HG03432 (cell line): ENCODE measurements around the gene IPO8.
"Not testable (repeated sequence)": the region's sequence is repeated elsewhere in the genome, so short reads cannot be mapped to it uniquely, and the experiment has no call there.

Experiments
- ATAC-seq: cut with Tn5 transposase; IDR thresholded peaks from one replicate; pipeline ENCODE4 v1.9.1; 2021; ENCODE audit warnings: mild to moderate bottlenecking, moderate library complexity; ENCODE audit not compliant: unreplicated experiment

Gene IPO8

DNA sequence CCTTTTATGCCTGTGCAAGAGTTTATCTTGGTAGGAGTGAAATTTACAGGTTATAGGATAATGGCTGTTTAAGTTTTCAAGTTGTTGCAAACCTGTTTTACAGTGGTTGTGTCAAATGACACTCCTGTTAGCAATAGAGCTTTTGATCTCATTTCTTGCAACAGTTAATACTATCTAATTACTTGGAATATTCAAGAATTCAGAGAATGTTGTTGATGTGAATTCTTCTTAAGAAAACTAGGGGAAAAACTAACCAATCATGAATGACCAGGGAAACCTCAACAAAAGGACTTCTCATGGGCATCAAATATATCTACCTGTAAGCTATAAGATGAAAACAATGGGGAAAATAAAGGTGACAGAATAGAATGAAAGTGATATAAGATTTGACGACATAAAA is 85.0 kb downstream of the IPO8 start:
- ATAC-seq = no peak

GRCh38 chr12:30609819-30610218 is 85.8 kb downstream of the IPO8 start:
- ATAC-seq = not testable (repeated sequence)

DNA sequence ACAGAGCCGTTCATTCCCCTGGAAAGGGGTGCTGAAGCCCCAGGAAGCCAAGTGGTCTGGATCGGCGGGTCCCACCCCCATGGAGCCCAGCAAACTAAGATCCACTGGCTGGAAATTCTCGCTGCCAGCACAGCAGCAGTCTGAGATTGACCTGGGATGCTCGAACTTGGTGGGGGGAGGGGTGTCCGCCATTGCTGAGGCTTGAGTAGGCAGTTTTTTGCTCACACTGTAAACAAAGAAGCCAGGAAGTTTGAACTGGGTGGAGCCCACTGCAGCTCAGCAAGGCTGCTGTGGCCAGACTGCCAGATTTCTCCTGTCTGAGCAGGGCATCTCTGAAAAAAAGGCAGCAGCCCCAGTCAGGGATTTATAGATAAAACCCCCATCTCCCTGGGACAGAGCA is 91.4 kb downstream of the IPO8 start:
- not testable (repeated sequence) for ATAC-seq

DNA sequence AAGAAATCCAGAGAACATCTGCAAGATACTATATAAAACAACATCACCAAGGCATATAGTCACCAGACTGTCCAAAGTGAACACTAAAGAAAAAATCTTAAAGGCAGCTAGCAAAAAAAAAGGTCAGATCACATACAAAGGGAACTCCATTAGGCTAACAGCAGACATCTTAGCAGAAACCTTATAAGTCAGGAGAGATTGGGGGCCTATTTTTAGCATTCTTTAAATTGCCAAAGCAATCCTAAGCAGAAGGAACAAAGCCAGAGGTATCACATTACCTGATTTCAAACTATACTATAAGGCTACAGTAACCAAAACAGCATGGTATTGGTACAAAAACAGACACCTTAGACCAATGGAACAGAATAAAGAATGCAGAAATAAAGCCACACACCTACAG is 92.5 kb downstream of the IPO8 start:
- ATAC-seq = no peak

- ATAC-seq = no peak
These were observed 93.0 kb downstream of the IPO8 start for GRCh38 chr12:30602678-30603077.

GRCh38 chr12:30599608-30600007 is 96.1 kb downstream of the IPO8 start:
- no peak for ATAC-seq

DNA sequence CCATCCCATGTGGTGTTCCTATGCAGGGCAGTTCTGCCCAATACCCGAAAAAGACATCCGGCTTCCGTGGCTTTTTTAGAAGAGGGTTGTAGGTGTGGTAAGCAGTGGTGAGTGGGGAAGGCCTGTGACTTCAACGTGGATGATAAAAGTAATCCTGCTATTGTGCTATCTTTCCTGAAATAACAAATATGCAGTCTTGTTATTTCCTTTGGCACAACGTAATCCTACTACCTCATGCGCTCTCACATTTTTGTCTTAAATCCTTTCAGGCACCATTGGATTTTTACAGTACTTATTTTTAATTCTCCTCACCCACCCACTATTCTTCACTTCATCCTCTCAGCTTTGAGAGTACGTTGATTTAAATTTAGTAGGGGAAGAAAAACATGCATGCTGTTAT is 96.8 kb downstream of the IPO8 start:
- ATAC-seq = no peak

- ATAC-seq = no peak
These were observed 99.9 kb downstream of the IPO8 start for GRCh38 chr12:30595742-30596141.

GRCh38 chr12:30594509-30594908 is 101.2 kb downstream of the IPO8 start:
- no peak for ATAC-seq

DNA sequence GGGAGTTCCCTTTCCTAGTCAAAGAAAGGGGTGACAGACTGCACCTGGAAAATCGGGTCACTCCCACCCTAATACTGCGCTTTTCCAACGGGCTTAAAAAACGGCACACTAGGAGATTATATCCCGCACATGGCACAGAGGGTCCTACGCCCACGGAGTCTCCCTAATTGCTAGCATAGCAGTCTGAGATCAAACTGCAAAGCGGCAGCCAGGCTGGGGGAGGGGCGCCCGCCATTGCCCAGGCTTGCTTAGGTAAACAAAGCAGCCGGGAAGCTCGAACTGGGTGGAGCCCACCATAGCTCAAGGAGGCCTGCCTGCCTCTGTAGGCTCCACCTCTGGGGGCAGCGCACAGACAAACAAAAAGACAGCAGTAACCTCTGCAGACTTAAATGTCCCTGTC is 107.1 kb downstream of the IPO8 start:
- ATAC-seq = not testable (repeated sequence)

- ATAC-seq = no peak
These were observed 107.9 kb downstream of the IPO8 start for GRCh38 chr12:30587782-30588181.

- no peak for ATAC-seq
These were observed 109.8 kb downstream of the IPO8 start for GRCh38 chr12:30585877-30586276.

- ATAC-seq = no peak
These were observed 112.7 kb downstream of the IPO8 start for GRCh38 chr12:30582943-30583342.

GRCh38 chr12:30580344-30580743 is 115.3 kb downstream of the IPO8 start:
- ATAC-seq = no peak
